A673 (cell line): ENCODE results near the gene DYNLT2.

Experiments used
- EZH2 ChIP-seq: fragments of 200-600 bp; sonication (generic); IDR thresholded peaks from 2 replicates; pipeline ENCODE4 v1.6.1; 2017; ENCODE audit warnings: borderline replicate concordance, low read depth, mild to moderate bottlenecking, mixed read lengths, antibody characterized with exemption, low read length; ENCODE audit not compliant: poor library complexity, severe bottlenecking
- TF ChIP-seq, protein P1 (sequence below): fragments of 300-800, 200-600 bp; sonication (generic); conservative IDR thresholded peaks from 2 replicates; pipeline ENCODE4 v1.5.1; 2017; ENCODE audit warnings: low read depth, mild to moderate bottlenecking, antibody characterized with exemption, low read length, moderate library complexity, mixed read lengths

DNA sequence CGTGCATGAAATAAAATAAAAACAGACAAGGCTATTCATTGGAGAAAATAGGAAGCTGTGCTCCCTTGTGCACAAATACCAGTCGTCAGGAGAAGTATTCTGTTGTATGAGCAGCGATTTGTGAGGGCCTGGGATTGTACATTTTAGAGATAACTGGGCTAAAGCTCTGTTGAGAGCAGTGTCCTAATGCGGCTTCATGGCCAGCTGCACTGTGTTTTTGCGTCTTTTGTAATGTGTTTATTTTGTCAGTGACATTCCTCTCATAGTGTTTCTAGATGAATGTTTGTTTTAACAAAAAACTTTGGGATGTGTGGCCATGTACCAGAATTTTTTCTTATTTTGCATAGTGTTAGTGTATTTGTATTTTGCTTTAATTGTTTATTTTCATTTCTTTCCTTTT, 14.9 kb upstream of the DYNLT2 start:
- TF ChIP-seq, protein P1, sequence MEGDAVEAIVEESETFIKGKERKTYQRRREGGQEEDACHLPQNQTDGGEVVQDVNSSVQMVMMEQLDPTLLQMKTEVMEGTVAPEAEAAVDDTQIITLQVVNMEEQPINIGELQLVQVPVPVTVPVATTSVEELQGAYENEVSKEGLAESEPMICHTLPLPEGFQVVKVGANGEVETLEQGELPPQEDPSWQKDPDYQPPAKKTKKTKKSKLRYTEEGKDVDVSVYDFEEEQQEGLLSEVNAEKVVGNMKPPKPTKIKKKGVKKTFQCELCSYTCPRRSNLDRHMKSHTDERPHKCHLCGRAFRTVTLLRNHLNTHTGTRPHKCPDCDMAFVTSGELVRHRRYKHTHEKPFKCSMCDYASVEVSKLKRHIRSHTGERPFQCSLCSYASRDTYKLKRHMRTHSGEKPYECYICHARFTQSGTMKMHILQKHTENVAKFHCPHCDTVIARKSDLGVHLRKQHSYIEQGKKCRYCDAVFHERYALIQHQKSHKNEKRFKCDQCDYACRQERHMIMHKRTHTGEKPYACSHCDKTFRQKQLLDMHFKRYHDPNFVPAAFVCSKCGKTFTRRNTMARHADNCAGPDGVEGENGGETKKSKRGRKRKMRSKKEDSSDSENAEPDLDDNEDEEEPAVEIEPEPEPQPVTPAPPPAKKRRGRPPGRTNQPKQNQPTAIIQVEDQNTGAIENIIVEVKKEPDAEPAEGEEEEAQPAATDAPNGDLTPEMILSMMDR, result no peak
- no peak for TF ChIP-seq EZH2
